ENCODE measurements around the gene CWF19L2. TPM values are rescaled to one million over a fixed set of nuclear protein-coding genes. Genes with fewer than 3 reads are reported as not detected.
A peak's percentile ranks its signal among the peaks of the same experiment; 100 is the strongest.

The CWF19L2 gene
- polyA plus RNA-seq, 3 donors = 1.6 to 2.2 (median 1.7) TPM

- TF ChIP-seq, protein P1, sequence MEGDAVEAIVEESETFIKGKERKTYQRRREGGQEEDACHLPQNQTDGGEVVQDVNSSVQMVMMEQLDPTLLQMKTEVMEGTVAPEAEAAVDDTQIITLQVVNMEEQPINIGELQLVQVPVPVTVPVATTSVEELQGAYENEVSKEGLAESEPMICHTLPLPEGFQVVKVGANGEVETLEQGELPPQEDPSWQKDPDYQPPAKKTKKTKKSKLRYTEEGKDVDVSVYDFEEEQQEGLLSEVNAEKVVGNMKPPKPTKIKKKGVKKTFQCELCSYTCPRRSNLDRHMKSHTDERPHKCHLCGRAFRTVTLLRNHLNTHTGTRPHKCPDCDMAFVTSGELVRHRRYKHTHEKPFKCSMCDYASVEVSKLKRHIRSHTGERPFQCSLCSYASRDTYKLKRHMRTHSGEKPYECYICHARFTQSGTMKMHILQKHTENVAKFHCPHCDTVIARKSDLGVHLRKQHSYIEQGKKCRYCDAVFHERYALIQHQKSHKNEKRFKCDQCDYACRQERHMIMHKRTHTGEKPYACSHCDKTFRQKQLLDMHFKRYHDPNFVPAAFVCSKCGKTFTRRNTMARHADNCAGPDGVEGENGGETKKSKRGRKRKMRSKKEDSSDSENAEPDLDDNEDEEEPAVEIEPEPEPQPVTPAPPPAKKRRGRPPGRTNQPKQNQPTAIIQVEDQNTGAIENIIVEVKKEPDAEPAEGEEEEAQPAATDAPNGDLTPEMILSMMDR (IDR thresholded peaks at IDR 0.05) = no peak
- no peaks in the 10 kb centered on the region for H3K4me1 ChIP-seq (ENCODE audit: control insufficient read depth in 1 of 2, insufficient read depth in 2 of 2, low read length in 2 of 2)
- no peak overlapping the region for H3K9ac ChIP-seq (ENCODE audit: insufficient read depth, low read length, poor library complexity, severe bottlenecking)
- no peaks in the 10 kb centered on the region for H3K27me3 ChIP-seq (ENCODE audit: control insufficient read depth in 2 of 2, insufficient read depth in 2 of 2, low read length in 2 of 2)
- H3K4me1 Mint-ChIP-seq = no peaks in the 10 kb centered on the region
- H3K4me2 ChIP-seq (replicated peaks; ENCODE audit: extremely low read depth, low read length, poor library complexity, severe bottlenecking) = no peak overlapping the region
- peak overlapping the region in 2 of 7 donors; percentile 19 to 36 for H3K27ac Mint-ChIP-seq
- no peaks in the 10 kb centered on the region for H4K20me1 ChIP-seq (ENCODE audit: insufficient read depth, low read length)
- intact Hi-C loops (cut with micrococcal nuclease) = no loop called here
- no peaks in the 10 kb centered on the region for H3K79me2 ChIP-seq (ENCODE audit: insufficient read depth, low read length)
- H3K9me3 ChIP-seq (replicated peaks in 1 of 2; ENCODE audit: control insufficient read depth in 1 of 2, insufficient read depth in 1 of 2, low read length in 2 of 2) = no peaks in the 10 kb centered on the region
- WGBS (ENCODE audit: insufficient coverage) = 96% methylated on average over 6 of the region's 6 CpGs
- no peak overlapping the region for H3K27ac ChIP-seq (ENCODE audit: low read depth in 1 of 2, low read length in 2 of 2)
- DNase-seq = no peak
- no peaks in the 10 kb centered on the region for H3K9me3 Mint-ChIP-seq
- H3K4me3 ChIP-seq (replicated peaks in 1 of 3; ENCODE audit: low read depth in 2 of 3, low read length in 3 of 3) = no peak overlapping the region
- peaks cover 27 to 33% of the 10 kb centered on the region in 2 donors for H3K36me3 ChIP-seq (replicated peaks in 1 of 2; ENCODE audit: control insufficient read depth in 1 of 2, insufficient read depth in 2 of 2, low read length in 2 of 2)
- H3K36me3 Mint-ChIP-seq = peaks cover 46 to 50% of the 10 kb centered on the region in 2 donors
- H3K27me3 Mint-ChIP-seq (ENCODE audit: low read depth in 3 of 3) = peaks cover 0 to 2% (median 0%) of the 10 kb centered on the region in 3 donors
- H3K4me3 Mint-ChIP-seq = no peak overlapping the region
- no peak overlapping the region for H2AFZ ChIP-seq (ENCODE audit: insufficient read depth, low read depth, low read length, poor library complexity, severe bottlenecking)
These were observed 70.0 kb downstream of the CWF19L2 start for GRCh38 chr11:107387666-107388065.

GRCh38 chr11:107385361-107385981 lies 72.2 kb downstream of the CWF19L2 start:
- TF ChIP-seq, protein P1 (IDR thresholded peaks at IDR 0.05) = no peak

More at GRCh38 chr11:107385361-107385981, 72.2 kb downstream of the CWF19L2 start:
- no peak overlapping the region for H3K4me3 Mint-ChIP-seq
- Histone ChIP-seq H2AFZ (ENCODE audit: insufficient read depth, low read depth, low read length, poor library complexity, severe bottlenecking) (no peak overlapping the region), H3K27me3 (ENCODE audit: control insufficient read depth in 2 of 2, insufficient read depth in 2 of 2, low read length in 2 of 2) (no peaks in the 10 kb centered on the region), H3K36me3 (replicated peaks in 1 of 2; ENCODE audit: control insufficient read depth in 1 of 2, insufficient read depth in 2 of 2, low read length in 2 of 2) (peaks cover 11% of the 10 kb centered on the region in 2 donors), H3K9me3 (replicated peaks in 1 of 2; ENCODE audit: control insufficient read depth in 1 of 2, insufficient read depth in 1 of 2, low read length in 2 of 2) (no peaks in the 10 kb centered on the region), H3K4me3 (replicated peaks in 1 of 3; ENCODE audit: low read depth in 2 of 3, low read length in 3 of 3) (no peak overlapping the region), H3K4me1 (ENCODE audit: control insufficient read depth in 1 of 2, insufficient read depth in 2 of 2, low read length in 2 of 2) (no peaks in the 10 kb centered on the region), H3K4me2 (replicated peaks; ENCODE audit: extremely low read depth, low read length, poor library complexity, severe bottlenecking) (no peak overlapping the region), H3K79me2 (ENCODE audit: insufficient read depth, low read length) (no peaks in the 10 kb centered on the region), H3K27ac (ENCODE audit: low read depth in 1 of 2, low read length in 2 of 2) (no peak overlapping the region), H3K9ac (ENCODE audit: insufficient read depth, low read length, poor library complexity, severe bottlenecking) (no peak overlapping the region), H4K20me1 (ENCODE audit: insufficient read depth, low read length) (no peaks in the 10 kb centered on the region)
- H3K27me3 Mint-ChIP-seq (ENCODE audit: low read depth in 3 of 3) = peaks cover 0 to 2% (median 0%) of the 10 kb centered on the region in 3 donors
- no CpG with 5 or more reads among the region's 3 CpGs for WGBS (ENCODE audit: insufficient coverage)
- no peaks in the 10 kb centered on the region for H3K9me3 Mint-ChIP-seq
- no peak overlapping the region for H3K27ac Mint-ChIP-seq
- H3K4me1 Mint-ChIP-seq = no peaks in the 10 kb centered on the region
- no peak for DNase-seq
- H3K36me3 Mint-ChIP-seq = peaks cover 29% of the 10 kb centered on the region in 2 donors
- intact Hi-C loops (cut with micrococcal nuclease) = no loop called here
